Uterus (tissue), 4 donors: ENCODE measurements around the gene LDLRAD1. TPM values are rescaled to one million over a fixed set of nuclear protein-coding genes. Genes with fewer than 3 reads are reported as not detected.
"Not testable (repeated sequence)": the region's sequence is repeated elsewhere in the genome, so short reads cannot be mapped to it uniquely, and the experiment has no call there.

Experiments used
- DNase-seq, 2 donors: peaks; one replicate each; pipeline ENCODE4 v3.0.0-alpha.2; 2019 to 2020
- H3K27ac ChIP-seq, 2 donors: fragments of 200-600 bp; sonication (generic); 1 replicate in 1 of 2; 2 replicates in 1 of 2; pipeline ENCODE4 v1.5.1; 2016 to 2018
- H3K27me3 ChIP-seq, 2 donors: fragments of 200-600 bp; sonication (generic); one replicate each; pipeline ENCODE4 v1.5.1; 2018 to 2019; ENCODE audit warnings: control low read depth in 1 of 2
- H3K36me3 ChIP-seq, 2 donors: fragments of 200-600 bp; sonication (generic); one replicate each; pipeline ENCODE4 v1.5.1; 2019; ENCODE audit warnings: control low read depth in 1 of 2
- H3K4me1 ChIP-seq, 2 donors: fragments of 200-600 bp; sonication (generic); one replicate each; pipeline ENCODE4 v1.5.1; 2018 to 2019; ENCODE audit warnings: control low read depth in 1 of 2
- H3K4me3 ChIP-seq, 2 donors: fragments of 200-600 bp; sonication (generic); 1 replicate in 1 of 2; 2 replicates in 1 of 2; pipeline ENCODE4 v1.5.1; 2018 to 2019; ENCODE audit warnings: mild to moderate bottlenecking in 1 of 2
- H3K9me3 ChIP-seq, 2 donors: fragments of 200-600 bp; sonication (generic); one replicate each; pipeline ENCODE4 v1.5.1; 2019; ENCODE audit warnings: control low read depth in 1 of 2
- POLR2A ChIP-seq, 2 donors: fragments of 450-650 bp; IDR thresholded peaks; one replicate each; pipeline ENCODE4 v1.6.1; 2016; ENCODE audit warnings: antibody characterized with exemption in 2 of 2, mild to moderate bottlenecking in 1 of 2, moderate library complexity in 1 of 2
- intact Hi-C: fragments of 100-400 bp; cut with DNase I; formaldehyde crosslinking; loops from one replicate; pipeline ENCODE4 v1.15.1; 2023; ENCODE audit warnings: low total_unique reads
- total RNA-seq, 4 donors: library from RNA; depleted of rRNA in 3 of 4; stranded (reverse); fragments of >200 nt in 3 of 4; gene quantifications; one replicate each; pipeline versions ENCODE4 v1.1.0 to v1.2.4, GENCODE V29; 2014 to 2023
- TF ChIP-seq, protein P1 (sequence below), 4 experiments: fragments of 200-600 bp in 2 of 4; fragments of 450-650 bp in 2 of 4; sonication (generic) in 2 of 4; IDR thresholded peaks; one replicate each; pipeline ENCODE4 v1.5.1; 2016 to 2019; ENCODE audit warnings: antibody characterized with exemption in 4 of 4, mild to moderate bottlenecking in 2 of 4, moderate library complexity in 1 of 4
- donor health status: DM: yes; HTN: yes; CAD: no.

Gene LDLRAD1
- total RNA-seq, 4 donors from 2014 or later: 0.27 to 1.2 TPM; not detected in 2

DNA sequence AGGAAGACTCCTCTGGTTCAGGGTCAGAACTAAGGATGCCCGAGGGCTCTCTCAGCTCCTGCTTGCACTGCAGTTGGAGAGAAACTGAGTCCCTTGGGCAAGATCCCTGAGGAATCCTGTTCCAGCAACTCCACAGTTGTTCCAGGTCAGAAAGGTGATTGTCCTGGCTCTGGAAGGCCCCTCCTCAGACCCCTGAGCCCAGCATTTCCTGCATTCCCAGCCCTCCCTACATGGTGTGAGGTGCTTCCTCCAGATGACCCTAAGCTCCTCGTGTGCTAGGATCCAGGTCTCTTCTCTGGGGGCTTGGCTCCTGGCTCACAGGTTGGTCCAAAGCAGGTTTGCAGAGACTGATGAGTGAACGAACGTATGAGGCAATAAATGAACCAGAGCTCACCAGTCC is 11.5 kb downstream of the LDLRAD1 start:
- H3K4me1 ChIP-seq: no peaks in the 10 kb centered on the region
- intact Hi-C loops: no loop called here
- H3K27ac ChIP-seq: no peak overlapping the region
- H3K27me3 ChIP-seq: no peaks in the 10 kb centered on the region
- H3K36me3 ChIP-seq: no peaks in the 10 kb centered on the region
- no peaks in the 10 kb centered on the region for H3K9me3 ChIP-seq
- no peak overlapping the region for H3K4me3 ChIP-seq
- no peak for DNase-seq
- TF ChIP-seq, protein P1, sequence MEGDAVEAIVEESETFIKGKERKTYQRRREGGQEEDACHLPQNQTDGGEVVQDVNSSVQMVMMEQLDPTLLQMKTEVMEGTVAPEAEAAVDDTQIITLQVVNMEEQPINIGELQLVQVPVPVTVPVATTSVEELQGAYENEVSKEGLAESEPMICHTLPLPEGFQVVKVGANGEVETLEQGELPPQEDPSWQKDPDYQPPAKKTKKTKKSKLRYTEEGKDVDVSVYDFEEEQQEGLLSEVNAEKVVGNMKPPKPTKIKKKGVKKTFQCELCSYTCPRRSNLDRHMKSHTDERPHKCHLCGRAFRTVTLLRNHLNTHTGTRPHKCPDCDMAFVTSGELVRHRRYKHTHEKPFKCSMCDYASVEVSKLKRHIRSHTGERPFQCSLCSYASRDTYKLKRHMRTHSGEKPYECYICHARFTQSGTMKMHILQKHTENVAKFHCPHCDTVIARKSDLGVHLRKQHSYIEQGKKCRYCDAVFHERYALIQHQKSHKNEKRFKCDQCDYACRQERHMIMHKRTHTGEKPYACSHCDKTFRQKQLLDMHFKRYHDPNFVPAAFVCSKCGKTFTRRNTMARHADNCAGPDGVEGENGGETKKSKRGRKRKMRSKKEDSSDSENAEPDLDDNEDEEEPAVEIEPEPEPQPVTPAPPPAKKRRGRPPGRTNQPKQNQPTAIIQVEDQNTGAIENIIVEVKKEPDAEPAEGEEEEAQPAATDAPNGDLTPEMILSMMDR (IDR thresholded peaks at IDR 0.05): no peak
- no peak for TF ChIP-seq POLR2A (IDR thresholded peaks at IDR 0.05)

DNA sequence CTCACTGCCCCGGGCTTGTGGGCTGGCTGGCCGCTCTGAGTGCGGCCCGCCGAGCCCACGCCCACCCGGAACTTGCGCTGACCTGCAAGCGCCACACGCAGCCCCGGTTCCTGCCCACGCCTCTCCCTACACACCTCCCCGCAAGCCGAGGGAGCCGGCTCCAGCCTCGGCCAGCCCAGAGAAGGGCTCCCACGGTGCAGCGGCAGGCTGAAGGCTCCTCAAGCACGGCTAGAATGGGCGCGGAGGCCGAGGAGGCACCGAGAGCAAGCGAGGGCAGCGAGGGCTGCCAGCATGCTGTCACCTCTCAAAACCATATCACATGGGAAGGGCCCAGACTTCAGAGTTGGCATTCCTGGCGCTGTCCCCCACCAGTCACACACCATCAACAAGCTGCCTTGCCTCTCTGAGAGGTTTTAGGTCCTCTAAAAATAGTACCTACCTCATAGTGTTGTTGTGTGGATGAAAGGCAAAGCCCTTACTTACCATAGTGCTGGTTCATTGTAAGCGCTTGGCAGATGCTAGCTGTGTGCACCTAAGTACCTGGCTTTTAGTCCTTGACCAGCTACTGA is 13.4 kb downstream of the LDLRAD1 start:
- TF ChIP-seq, protein P1 (IDR thresholded peaks at IDR 0.05): no peak
- TF ChIP-seq POLR2A (IDR thresholded peaks at IDR 0.05): no peak
- no peaks in the 10 kb centered on the region for H3K27me3 ChIP-seq
- no peaks in the 10 kb centered on the region for H3K9me3 ChIP-seq
- H3K27ac ChIP-seq: no peak overlapping the region
- no peaks in the 10 kb centered on the region for H3K4me1 ChIP-seq
- no peaks in the 10 kb centered on the region for H3K36me3 ChIP-seq
- no peak for DNase-seq
- intact Hi-C loops: no loop called here
- no peak overlapping the region for H3K4me3 ChIP-seq

DNA sequence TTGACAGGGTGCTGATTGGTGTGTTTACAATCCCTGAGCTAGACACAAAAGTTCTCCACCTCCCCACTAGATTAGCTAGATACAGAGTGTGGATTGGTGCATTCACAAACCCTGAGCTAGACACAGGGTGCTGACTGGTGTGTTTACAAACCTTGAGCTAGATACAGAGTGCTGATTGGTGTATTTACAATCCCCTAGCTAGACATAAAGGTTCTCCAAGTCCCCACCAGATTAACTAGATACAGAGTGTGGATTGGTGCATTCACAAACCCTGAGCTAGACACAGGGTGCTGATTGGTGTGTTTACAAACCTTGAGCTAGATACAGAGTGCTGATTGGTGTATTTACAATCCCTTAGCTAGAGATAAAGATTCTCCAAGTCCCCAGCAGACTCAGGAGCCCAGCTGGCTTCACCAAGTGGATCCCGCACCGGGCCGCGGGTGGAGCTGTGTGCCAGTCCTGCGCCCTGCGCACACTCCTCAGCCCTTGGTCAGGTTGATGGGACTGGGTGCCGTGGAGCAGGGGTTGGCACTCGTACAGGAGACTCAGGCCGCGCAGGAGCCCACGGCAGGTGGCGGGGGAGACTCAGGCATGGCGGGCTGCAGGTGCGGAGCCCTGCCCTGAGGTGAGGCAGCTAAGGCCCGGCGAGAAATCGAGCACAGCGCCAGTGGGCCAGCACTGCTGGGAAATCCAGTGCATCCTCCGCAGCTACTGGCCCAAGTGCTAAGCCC is 14.1 kb downstream of the LDLRAD1 start:
- H3K4me1 ChIP-seq, H3K4me3 ChIP-seq, H3K36me3 ChIP-seq, H3K27me3 ChIP-seq, H3K27ac ChIP-seq, intact Hi-C loops, DNase-seq, H3K9me3 ChIP-seq: not testable (repeated sequence)

DNA sequence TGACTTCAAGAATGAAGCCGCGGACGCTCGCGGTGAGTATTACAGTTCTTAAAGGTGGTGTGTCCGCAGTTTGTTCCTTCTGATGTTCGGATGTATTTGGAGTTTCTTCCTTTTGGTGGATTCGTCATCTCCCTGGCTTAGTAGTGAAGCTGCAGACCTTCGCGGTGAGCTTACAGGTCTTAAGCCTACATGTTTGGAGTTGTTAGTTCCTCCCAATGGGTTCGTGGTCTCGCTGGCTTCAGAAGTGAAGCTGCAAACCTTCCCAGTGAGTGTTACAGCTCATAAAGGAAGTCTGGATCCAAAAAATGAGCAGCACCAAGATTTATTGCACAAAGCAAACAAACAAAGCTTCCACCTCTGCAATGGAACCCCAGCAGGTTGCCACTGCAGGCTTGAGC is 14.7 kb downstream of the LDLRAD1 start:
- no peak for TF ChIP-seq POLR2A (IDR thresholded peaks at IDR 0.05)
- TF ChIP-seq, protein P1 (IDR thresholded peaks at IDR 0.05): no peak
- no peak overlapping the region for H3K4me3 ChIP-seq
- DNase-seq: no peak
- no peak overlapping the region for H3K27ac ChIP-seq
- intact Hi-C loops: no loop called here
- H3K27me3 ChIP-seq: no peaks in the 10 kb centered on the region
- no peaks in the 10 kb centered on the region for H3K36me3 ChIP-seq
- H3K4me1 ChIP-seq: no peaks in the 10 kb centered on the region
- H3K9me3 ChIP-seq: no peaks in the 10 kb centered on the region

DNA sequence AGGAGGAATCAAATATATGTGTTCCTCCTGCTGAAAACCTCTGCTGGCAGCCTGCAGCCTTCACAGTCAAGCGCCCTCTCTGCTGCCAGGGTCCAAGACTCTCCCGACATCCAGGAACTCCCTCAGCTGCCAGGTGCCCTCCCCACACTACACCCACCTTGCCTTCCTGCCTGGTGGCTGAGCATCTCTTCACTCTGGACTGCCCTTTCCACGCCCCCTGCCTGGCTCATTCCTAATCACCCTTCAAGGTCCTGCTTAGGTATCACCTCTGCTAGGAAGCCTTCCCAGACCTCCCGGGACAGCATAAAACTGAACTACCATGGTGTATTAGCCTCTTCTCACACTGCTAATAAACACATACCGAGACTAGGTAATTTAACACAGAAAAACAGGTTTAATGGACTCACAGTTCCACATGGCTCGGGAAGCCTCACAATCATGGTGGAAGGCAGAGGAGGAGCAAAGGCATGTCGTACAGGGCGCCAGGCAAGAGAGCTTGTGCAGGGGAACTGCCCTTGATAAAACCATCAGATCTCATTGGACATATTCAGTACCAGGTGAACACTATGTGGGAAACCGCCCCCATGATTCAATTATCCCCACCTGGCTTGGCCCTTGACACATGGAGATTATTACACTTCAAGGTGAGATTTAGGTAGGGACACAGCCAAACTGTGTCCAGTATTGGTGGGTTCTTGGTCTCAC is 15.3 kb downstream of the LDLRAD1 start:
- Histone ChIP-seq H3K27ac (no peak overlapping the region), H3K4me1 (no peaks in the 10 kb centered on the region), H3K27me3 (no peaks in the 10 kb centered on the region), H3K9me3 (no peaks in the 10 kb centered on the region), H3K36me3 (no peaks in the 10 kb centered on the region), H3K4me3 (no peak overlapping the region)
- DNase-seq: no peak
- intact Hi-C loops: no loop called here
- TF ChIP-seq POLR2A (IDR thresholded peaks at IDR 0.05): no peak
- TF ChIP-seq, protein P1 (IDR thresholded peaks at IDR 0.05): no peak
